GM12892 (cell line): ENCODE data around the gene NUDCD3.

ENCODE experiments used
- POLR2A ChIP-seq: IDR thresholded peaks from 2 replicates; pipeline ENCODE4 v1.6.1; 2011; ENCODE audit warnings: low read depth, low read length, control low read depth
- POLR2AphosphoS5 ChIP-seq: IDR thresholded peaks from 2 replicates; pipeline ENCODE4 v1.6.1; 2011; ENCODE audit warnings: low read depth, low read length, control low read depth
- TAF1 ChIP-seq: IDR thresholded peaks from 2 replicates; pipeline ENCODE4 v1.6.1; 2011; ENCODE audit warnings: low read depth, mild to moderate bottlenecking, control low read depth, low read length, borderline replicate concordance

GRCh38 chr7:44333911-44334733 is 156.3 kb downstream of the NUDCD3 start:
- TF ChIP-seq POLR2A (no peak), TAF1 (no peak), POLR2AphosphoS5 (no peak)
